H9 (cell line): ENCODE data around the gene EDIL3. TPM values are rescaled to one million over a fixed set of nuclear protein-coding genes. Genes with fewer than 3 reads are reported as not detected.

Source experiments
- DNase-seq: peaks from one replicate; pipeline ENCODE4 v3.0.0-alpha.2; 2017
- H2AFZ ChIP-seq: one replicate; pipeline ENCODE4 v1.6.1; 2013; ENCODE audit warnings: mild to moderate bottlenecking, low read length, control low read depth, moderate library complexity
- H2AK5ac ChIP-seq: 2 replicates; pipeline ENCODE4 v1.6.1; 2013; ENCODE audit warnings: low read length, control low read depth, mixed read lengths; ENCODE audit not compliant: insufficient read length
- H2BK120ac ChIP-seq: one replicate; pipeline ENCODE4 v1.6.1; 2013; ENCODE audit warnings: low read depth, mild to moderate bottlenecking, low read length, control low read depth, inconsistent platforms; ENCODE audit not compliant: poor library complexity, severe bottlenecking
- H2BK12ac ChIP-seq: 2 replicates; pipeline ENCODE4 v1.6.1; 2013; ENCODE audit warnings: low read length, control low read depth, mixed read lengths, low read depth; ENCODE audit not compliant: insufficient read length
- H2BK15ac ChIP-seq: 2 replicates; pipeline ENCODE4 v1.6.1; 2013; ENCODE audit warnings: low read depth, low read length, control low read depth
- H2BK20ac ChIP-seq: one replicate; pipeline ENCODE4 v1.6.1; 2013; ENCODE audit warnings: low read depth, mild to moderate bottlenecking, low read length, control low read depth, inconsistent platforms; ENCODE audit not compliant: poor library complexity, severe bottlenecking
- H2BK5ac ChIP-seq: 2 replicates; pipeline ENCODE4 v1.6.1; 2013; ENCODE audit warnings: low read length, control low read depth, mixed read lengths; ENCODE audit not compliant: insufficient read length
- H3K14ac ChIP-seq: 2 replicates; pipeline ENCODE4 v1.6.1; 2013; ENCODE audit warnings: low read length, control low read depth; ENCODE audit not compliant: insufficient read depth
- H3K18ac ChIP-seq: 2 replicates; pipeline ENCODE4 v1.6.1; 2013; ENCODE audit warnings: low read depth, mild to moderate bottlenecking, mixed read lengths, low read length, control low read depth; ENCODE audit not compliant: insufficient read length
- H3K23ac ChIP-seq: 2 replicates; pipeline ENCODE4 v1.6.1; 2013; ENCODE audit warnings: low read length, control low read depth, mixed read lengths, low read depth; ENCODE audit not compliant: insufficient read length
- H3K23me2 ChIP-seq: 2 replicates; pipeline ENCODE4 v1.6.1; 2013; ENCODE audit warnings: low read depth, mild to moderate bottlenecking, mixed read lengths, low read length, control low read depth; ENCODE audit not compliant: insufficient read length, poor library complexity, severe bottlenecking
- H3K27ac ChIP-seq: 2 replicates; pipeline ENCODE4 v1.5.1; 2013; ENCODE audit warnings: low read length, control low read depth, mixed read lengths, low read depth; ENCODE audit not compliant: insufficient read length
- H3K27me3 ChIP-seq: 2 replicates; pipeline ENCODE4 v1.6.1; 2013; ENCODE audit warnings: low read length, control low read depth, inconsistent platforms; ENCODE audit not compliant: insufficient read depth
- H3K4ac ChIP-seq: 2 replicates; pipeline ENCODE4 v1.6.1; 2013; ENCODE audit warnings: low read depth, mild to moderate bottlenecking, control low read depth, inconsistent platforms, low read length, moderate library complexity
- H3K4me1 ChIP-seq: 2 replicates; pipeline ENCODE4 v1.6.1; 2013; ENCODE audit warnings: low read length, control low read depth, inconsistent platforms; ENCODE audit not compliant: insufficient read depth
- H3K4me2 ChIP-seq: 2 replicates; pipeline ENCODE4 v1.6.1; 2013; ENCODE audit warnings: low read length, control low read depth, mixed read lengths; ENCODE audit not compliant: insufficient read length, insufficient read depth
- H3K56ac ChIP-seq: 2 replicates; pipeline ENCODE4 v1.6.1; 2013; ENCODE audit warnings: low read depth, mild to moderate bottlenecking, mixed read lengths, low read length, control low read depth; ENCODE audit not compliant: insufficient read length
- H3K79me1 ChIP-seq: 2 replicates; pipeline ENCODE4 v1.6.1; 2013; ENCODE audit warnings: low read depth, mild to moderate bottlenecking, moderate library complexity, low read length, control low read depth, inconsistent platforms; ENCODE audit not compliant: insufficient read depth, poor library complexity, severe bottlenecking
- H3K79me2 ChIP-seq: 2 replicates; pipeline ENCODE4 v1.6.1; 2013; ENCODE audit warnings: low read length, control low read depth, inconsistent platforms; ENCODE audit not compliant: insufficient read depth
- H3K9ac ChIP-seq: 2 replicates; pipeline ENCODE4 v1.6.1; 2013; ENCODE audit warnings: low read length, control low read depth, mixed read lengths; ENCODE audit not compliant: insufficient read length; ENCODE audit errors: extremely low read depth
- H3K9me3 ChIP-seq: one replicate; pipeline ENCODE4 v1.6.1; 2013; ENCODE audit warnings: low read depth, low read length, inconsistent platforms; ENCODE audit not compliant: control insufficient read depth
- H3T11ph ChIP-seq: one replicate; pipeline ENCODE4 v1.6.1; 2013; ENCODE audit warnings: mild to moderate bottlenecking, low read length, control low read depth, inconsistent platforms
- H4K20me1 ChIP-seq: one replicate; pipeline ENCODE4 v1.6.1; 2013; ENCODE audit not compliant: control insufficient read depth, insufficient read length, insufficient read depth
- H4K5ac ChIP-seq: 2 replicates; pipeline ENCODE4 v1.6.1; 2013; ENCODE audit warnings: low read depth, mild to moderate bottlenecking, mixed read lengths, low read length, control low read depth; ENCODE audit not compliant: insufficient read length
- H4K8ac ChIP-seq: replicated peaks from 2 replicates; pipeline ENCODE4 v1.6.1; 2013; ENCODE audit warnings: low read length, control low read depth, mixed read lengths, low read depth; ENCODE audit not compliant: insufficient read length
- H4K91ac ChIP-seq: 2 replicates; pipeline ENCODE4 v1.6.1; 2013; ENCODE audit warnings: low read depth, mild to moderate bottlenecking, moderate library complexity, mixed read lengths, low read length, control low read depth; ENCODE audit not compliant: insufficient read length
- H3K27ac Mint-ChIP-seq, 3 experiments: 2 replicates in 2 of 3; 3 replicates in 1 of 3; pipeline ENCODE4 v1.8.0; 2020 to 2021; ENCODE audit warnings: mixed read lengths in 3 of 3, mild to moderate bottlenecking in 1 of 3, moderate library complexity in 1 of 3
- H3K27me3 Mint-ChIP-seq: 2 replicates; pipeline ENCODE4 v1.8.0; 2021; ENCODE audit warnings: low read depth, mild to moderate bottlenecking, moderate library complexity, mixed read lengths
- H3K36me3 Mint-ChIP-seq, 3 experiments: 2 replicates in 2 of 3; 3 replicates in 1 of 3; pipeline ENCODE4 v1.8.0; 2020 to 2021; ENCODE audit warnings: low read depth in 3 of 3, mixed read lengths in 3 of 3; ENCODE audit not compliant: insufficient read depth in 1 of 3
- H3K4me1 Mint-ChIP-seq, 2 experiments: 2 replicates each; pipeline ENCODE4 v1.8.0; 2020; ENCODE audit warnings: mixed read lengths in 2 of 2
- H3K4me3 Mint-ChIP-seq, 2 experiments: 2 replicates in 1 of 2; 3 replicates in 1 of 2; pipeline ENCODE4 v1.8.0; 2020 to 2021; ENCODE audit warnings: mild to moderate bottlenecking in 2 of 2, mixed read lengths in 2 of 2, moderate library complexity in 1 of 2
- H3K9me3 Mint-ChIP-seq, 2 experiments: 2 replicates in 1 of 2; 3 replicates in 1 of 2; pipeline ENCODE4 v1.8.0; 2020; ENCODE audit warnings: mild to moderate bottlenecking in 2 of 2, mixed read lengths in 2 of 2, moderate library complexity in 1 of 2
- WGBS: extraction: QIAGEN DNeasy Blood & Tissue Kit; methylation state at CpG from one replicate; pipeline ENCODE4 v1.1.7; 2013; ENCODE audit warnings: missing lambda C conversion rate, low lambda C conversion rate, mixed read lengths; ENCODE audit not compliant: insufficient read length; ENCODE audit errors: extremely low coverage; 5-methylcytosine and 5-hydroxymethylcytosine counted together
- total RNA-seq: library from RNA; stranded (reverse); gene quantifications from 2 replicates; pipeline ENCODE4 v1.2.1, GENCODE V29; 2021
- TF ChIP-seq, protein P1 (sequence below): fragments of 200-600 bp; sonication (generic); conservative IDR thresholded peaks from 3 replicates; pipeline ENCODE4 v1.8.0; 2021; ENCODE audit warnings: antibody characterized with exemption, mild to moderate bottlenecking

Gene EDIL3
- total RNA-seq, 1 experiment from 2014 or later, result 61.9 TPM

DNA sequence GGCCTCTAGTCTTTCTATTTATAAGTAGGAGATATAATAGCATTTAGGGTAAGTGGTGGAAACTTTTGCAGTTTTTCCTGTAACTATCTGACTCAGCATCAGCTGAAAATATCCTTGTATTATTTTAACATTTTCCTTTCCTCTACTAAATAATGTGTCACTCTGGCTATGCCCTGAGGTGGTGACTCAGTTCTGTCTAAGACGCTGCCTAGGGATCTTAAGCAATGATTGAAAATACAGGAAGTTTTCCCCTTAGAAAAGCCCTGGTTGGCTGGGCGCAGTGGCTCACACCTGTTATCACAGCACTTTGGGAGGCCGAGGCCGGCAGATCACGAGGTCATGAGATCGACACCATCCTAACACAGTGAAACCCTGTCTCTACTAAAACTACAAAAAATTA is 9.3 kb upstream of the EDIL3 start:
- no peak overlapping the region for H3K4ac ChIP-seq
- no peaks in the 10 kb centered on the region for H3K79me2 ChIP-seq
- H3K14ac ChIP-seq, result no peak overlapping the region
- H3K79me1 ChIP-seq, result no peaks in the 10 kb centered on the region
- no peak overlapping the region for H2BK20ac ChIP-seq
- no peak overlapping the region for H3K23ac ChIP-seq
- no peak overlapping the region for H4K91ac ChIP-seq
- no peak overlapping the region for H2AK5ac ChIP-seq
- no peak overlapping the region for H3K18ac ChIP-seq
- no peak overlapping the region for H3T11ph ChIP-seq
- TF ChIP-seq, protein P1, sequence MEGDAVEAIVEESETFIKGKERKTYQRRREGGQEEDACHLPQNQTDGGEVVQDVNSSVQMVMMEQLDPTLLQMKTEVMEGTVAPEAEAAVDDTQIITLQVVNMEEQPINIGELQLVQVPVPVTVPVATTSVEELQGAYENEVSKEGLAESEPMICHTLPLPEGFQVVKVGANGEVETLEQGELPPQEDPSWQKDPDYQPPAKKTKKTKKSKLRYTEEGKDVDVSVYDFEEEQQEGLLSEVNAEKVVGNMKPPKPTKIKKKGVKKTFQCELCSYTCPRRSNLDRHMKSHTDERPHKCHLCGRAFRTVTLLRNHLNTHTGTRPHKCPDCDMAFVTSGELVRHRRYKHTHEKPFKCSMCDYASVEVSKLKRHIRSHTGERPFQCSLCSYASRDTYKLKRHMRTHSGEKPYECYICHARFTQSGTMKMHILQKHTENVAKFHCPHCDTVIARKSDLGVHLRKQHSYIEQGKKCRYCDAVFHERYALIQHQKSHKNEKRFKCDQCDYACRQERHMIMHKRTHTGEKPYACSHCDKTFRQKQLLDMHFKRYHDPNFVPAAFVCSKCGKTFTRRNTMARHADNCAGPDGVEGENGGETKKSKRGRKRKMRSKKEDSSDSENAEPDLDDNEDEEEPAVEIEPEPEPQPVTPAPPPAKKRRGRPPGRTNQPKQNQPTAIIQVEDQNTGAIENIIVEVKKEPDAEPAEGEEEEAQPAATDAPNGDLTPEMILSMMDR, result peak; percentile 35; the same call in 2 of the 3 replicates
- no peak overlapping the region for H3K4me2 ChIP-seq
- no peak overlapping the region for H2BK120ac ChIP-seq
- H3K9ac ChIP-seq, result no peak overlapping the region
- no CpG with 5 or more reads among the region's 6 CpGs for whole genome bisulfite sequencing
- Mint-ChIP-seq H3K36me3 (peaks cover 0 to 2% (median 0%) of the 10 kb centered on the region in 3 experiments; a peak in 1 of 7 replicates), H3K27me3 (no peaks in the 10 kb centered on the region), H3K9me3 (no peaks in the 10 kb centered on the region), H3K4me1 (peaks cover 5 to 9% of the 10 kb centered on the region in 2 experiments), H3K27ac (peak overlapping the region in 2 of 3 experiments; percentile 62 to 66; a peak in 2 of 7 replicates), H3K4me3 (no peak overlapping the region)
- no peaks in the 10 kb centered on the region for H3K4me1 ChIP-seq
- H3K27me3 ChIP-seq, result no peaks in the 10 kb centered on the region
- no peak overlapping the region for H3K56ac ChIP-seq
- H3K23me2 ChIP-seq, result no peaks in the 10 kb centered on the region
- no peaks in the 10 kb centered on the region for H3K9me3 ChIP-seq
- H2BK5ac ChIP-seq, result no peak overlapping the region
- no peak overlapping the region for H2BK12ac ChIP-seq
- H2AFZ ChIP-seq, result no peak overlapping the region
- H4K20me1 ChIP-seq, result no peaks in the 10 kb centered on the region
- no peak overlapping the region for H3K27ac ChIP-seq
- DNase-seq, result no peak
- H4K5ac ChIP-seq, result no peak overlapping the region
- H4K8ac ChIP-seq, result no peak overlapping the region
- H2BK15ac ChIP-seq, result no peak overlapping the region
